Naive thymus-derived CD4-positive, alpha-beta T cell (primary cell): ENCODE measurements around the gene KDM4C. TPM values are rescaled to one million over a fixed set of nuclear protein-coding genes. Genes with fewer than 3 reads are reported as not detected.

Source experiments
- ATAC-seq: fragments of 150-1000 bp; cut with Tn5 transposase; 2 replicates; pipeline ENCODE4 v1.10.0; 2021; ENCODE audit warnings: mild to moderate bottlenecking, moderate library complexity
- CTCF ChIA-PET: fragments of 350-600 bp; sonication (Branson Sonifier 250); formaldehyde crosslinking; loops from one replicate; lab custom pipeline; 2021; ENCODE audit warnings: antibody characterized with exemption; lab: Charles Lee
- POLR2A ChIA-PET: fragments of 350-600 bp; sonication (Branson Sonifier 250); formaldehyde crosslinking; loops from one replicate; lab custom pipeline; 2021; ENCODE audit warnings: antibody characterized with exemption, inconsistent platforms; lab: Charles Lee
- DNase-seq, 9 donors: peaks; one replicate each; pipeline versions ENCODE4 v3.0.0 to v3.0.0-alpha.2; 2020 to 2022; ENCODE audit warnings: mixed read lengths in 1 of 9
- H3K27ac ChIP-seq: one replicate; pipeline ENCODE4 v1.7.0; 2013; ENCODE audit warnings: mild to moderate bottlenecking, low read depth, low read length, moderate library complexity
- H3K27me3 ChIP-seq, 2 donors: one replicate each; pipeline ENCODE4 v1.7.0; 2013; ENCODE audit warnings: low read length in 2 of 2, mild to moderate bottlenecking in 2 of 2, moderate library complexity in 2 of 2; ENCODE audit not compliant: control insufficient read depth in 2 of 2, insufficient read depth in 2 of 2
- H3K36me3 ChIP-seq, 3 experiments: 1 replicate in 2 of 3; 2 replicates in 1 of 3; pipeline ENCODE4 v1.7.0; 2013; ENCODE audit warnings: low read length in 3 of 3, mild to moderate bottlenecking in 3 of 3, moderate library complexity in 1 of 3; ENCODE audit not compliant: insufficient read depth in 3 of 3, control insufficient read depth in 2 of 3
- H3K4me1 ChIP-seq, 2 donors: one replicate each; pipeline ENCODE4 v1.7.0; 2013; ENCODE audit warnings: low read length in 2 of 2, mild to moderate bottlenecking in 2 of 2, moderate library complexity in 1 of 2; ENCODE audit not compliant: control insufficient read depth in 2 of 2, insufficient read depth in 2 of 2
- H3K4me3 ChIP-seq: 2 replicates; pipeline ENCODE4 v1.7.0; 2013; ENCODE audit warnings: mild to moderate bottlenecking, low read length
- H3K9me3 ChIP-seq, 3 experiments: 1 replicate in 2 of 3; 2 replicates in 1 of 3; pipeline ENCODE4 v1.7.0; 2013; ENCODE audit warnings: low read length in 3 of 3; ENCODE audit not compliant: control insufficient read depth in 2 of 3
- H3K27ac Mint-ChIP-seq, 9 donors: one replicate each; pipeline ENCODE4 v1.8.0; 2020 to 2022; ENCODE audit warnings: mixed read lengths in 9 of 9, mild to moderate bottlenecking in 8 of 9, moderate library complexity in 5 of 9, inconsistent platforms in 2 of 9
- H3K27me3 Mint-ChIP-seq, 5 donors: one replicate each; pipeline ENCODE4 v1.8.0; 2021 to 2022; ENCODE audit warnings: mixed read lengths in 5 of 5, mild to moderate bottlenecking in 1 of 5
- H3K36me3 Mint-ChIP-seq, 5 donors: one replicate each; pipeline ENCODE4 v1.8.0; 2020 to 2022; ENCODE audit warnings: mixed read lengths in 5 of 5, mild to moderate bottlenecking in 3 of 5, inconsistent platforms in 1 of 5
- H3K4me1 Mint-ChIP-seq, 7 donors: one replicate each; pipeline ENCODE4 v1.8.0; 2020 to 2022; ENCODE audit warnings: mixed read lengths in 7 of 7, mild to moderate bottlenecking in 3 of 7, inconsistent platforms in 1 of 7
- H3K4me3 Mint-ChIP-seq, 10 donors: one replicate each; pipeline ENCODE4 v1.8.0; 2020 to 2022; ENCODE audit warnings: mild to moderate bottlenecking in 10 of 10, mixed read lengths in 10 of 10, moderate library complexity in 6 of 10, inconsistent platforms in 2 of 10
- H3K9me3 Mint-ChIP-seq, 11 donors: one replicate each; pipeline ENCODE4 v1.8.0; 2020 to 2022; ENCODE audit warnings: mixed read lengths in 11 of 11, mild to moderate bottlenecking in 4 of 11, inconsistent platforms in 1 of 11, moderate library complexity in 1 of 11
- intact Hi-C, 2 donors: fragments of 100-400 bp; cut with micrococcal nuclease; formaldehyde crosslinking; loops; one replicate each; pipeline ENCODE4 v1.15.1; 2023
- polyA plus RNA-seq, 2 donors: library from polyadenylated mRNA; unstranded; fragments of 300-500 nt; fragmentation: Illumina TruSeq; gene quantifications; one replicate each; pipeline ENCODE4 v1.2.3, GENCODE V29; 2021
- total RNA-seq, 6 experiments: library from RNA in 5 of 6; stranded (reverse) in 5 of 6; gene quantifications; 1 replicate in 5 of 6; 2 replicates in 1 of 6; pipeline ENCODE4 v1.2.3 and lab custom pipeline; 2021 to 2026

Gene KDM4C
- total and polyA plus RNA-seq, 7 experiments from 2014 or later = 38.5 to 100 (median 91.3) TPM

DNA sequence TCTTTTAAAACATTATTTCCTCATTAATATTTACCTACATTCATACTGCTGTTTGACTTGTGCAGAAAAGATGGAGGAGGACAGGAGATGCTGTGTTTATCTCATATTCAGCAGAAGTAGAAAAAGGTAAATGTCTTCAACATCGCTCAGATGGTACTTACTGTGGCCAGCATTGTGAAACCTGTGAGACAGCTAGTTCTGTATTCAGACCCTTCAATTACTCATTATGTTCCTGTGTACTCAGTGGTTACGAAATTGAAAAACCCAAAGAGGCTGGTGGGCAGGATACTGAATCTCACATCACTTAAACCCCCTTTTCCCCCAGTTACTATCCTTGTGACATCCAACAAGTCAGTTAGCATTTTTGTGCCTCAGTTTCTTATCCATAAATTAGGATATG lies 216.0 kb downstream of the KDM4C start:
- no peak for DNase-seq
- H3K27ac ChIP-seq = no peak overlapping the region
- peaks cover 5 to 53% (median 26%) of the 10 kb centered on the region in 7 donors for H3K4me1 Mint-ChIP-seq
- POLR2A ChIA-PET = no interaction called here
- CTCF ChIA-PET = no interaction called here
- no peak overlapping the region for H3K4me3 Mint-ChIP-seq
- no peak overlapping the region for H3K4me3 ChIP-seq
- ATAC-seq = peak; percentile 46
- no peaks in the 10 kb centered on the region for H3K9me3 Mint-ChIP-seq
- no peaks in the 10 kb centered on the region for H3K27me3 ChIP-seq
- H3K36me3 Mint-ChIP-seq = peaks cover 4 to 28% (median 9%) of the 10 kb centered on the region in 5 donors
- intact Hi-C loops = no loop called here
- no peak overlapping the region for H3K27ac Mint-ChIP-seq
- no peaks in the 10 kb centered on the region for H3K4me1 ChIP-seq
- H3K36me3 ChIP-seq = no peaks in the 10 kb centered on the region
- H3K9me3 ChIP-seq = no peaks in the 10 kb centered on the region
- no peaks in the 10 kb centered on the region for H3K27me3 Mint-ChIP-seq

- Mint-ChIP-seq H3K36me3 (peaks cover 4 to 36% (median 17%) of the 10 kb centered on the region in 5 donors), H3K27me3 (no peaks in the 10 kb centered on the region), H3K27ac (no peak overlapping the region), H3K4me3 (no peak overlapping the region), H3K4me1 (peaks cover 7 to 50% (median 28%) of the 10 kb centered on the region in 7 donors), H3K9me3 (no peaks in the 10 kb centered on the region)
- H3K36me3 ChIP-seq = no peaks in the 10 kb centered on the region
- no peak overlapping the region for H3K4me3 ChIP-seq
- no peaks in the 10 kb centered on the region for H3K27me3 ChIP-seq
- H3K9me3 ChIP-seq = no peaks in the 10 kb centered on the region
- intact Hi-C loops = no loop called here
- ChIA-PET POLR2A (no interaction called here), CTCF (no interaction called here)
- no peak overlapping the region for H3K27ac ChIP-seq
- ATAC-seq = no peak
- no peak for DNase-seq
- no peaks in the 10 kb centered on the region for H3K4me1 ChIP-seq
These were observed 217.4 kb downstream of the KDM4C start for GRCh38 chr9:6975198-6975597.

- CTCF ChIA-PET = interaction anchor here (0.6 kb wide), 1 partner anchor 110 kb away, joined by 4 read pairs; no protein-coding TSS in a partner anchor
- intact Hi-C loops = no loop called here
- Mint-ChIP-seq H3K27me3 (no peaks in the 10 kb centered on the region), H3K36me3 (peaks cover 10 to 49% (median 30%) of the 10 kb centered on the region in 5 donors), H3K4me3 (no peak overlapping the region), H3K4me1 (peaks cover 7 to 31% (median 18%) of the 10 kb centered on the region in 7 donors), H3K9me3 (no peaks in the 10 kb centered on the region), H3K27ac (peak overlapping the region in 2 of 9 donors; percentile 17 to 33)
- no peak for ATAC-seq
- no peaks in the 10 kb centered on the region for H3K9me3 ChIP-seq
- peaks cover 0 to 15% (median 3%) of the 10 kb centered on the region in 3 experiments for H3K36me3 ChIP-seq
- DNase-seq = no peak
- no peak overlapping the region for H3K27ac ChIP-seq
- H3K4me3 ChIP-seq = no peak overlapping the region
- no peaks in the 10 kb centered on the region for H3K4me1 ChIP-seq
- POLR2A ChIA-PET = no interaction called here
- no peaks in the 10 kb centered on the region for H3K27me3 ChIP-seq
These were observed 220.0 kb downstream of the KDM4C start for GRCh38 chr9:6977761-6978160.

DNA sequence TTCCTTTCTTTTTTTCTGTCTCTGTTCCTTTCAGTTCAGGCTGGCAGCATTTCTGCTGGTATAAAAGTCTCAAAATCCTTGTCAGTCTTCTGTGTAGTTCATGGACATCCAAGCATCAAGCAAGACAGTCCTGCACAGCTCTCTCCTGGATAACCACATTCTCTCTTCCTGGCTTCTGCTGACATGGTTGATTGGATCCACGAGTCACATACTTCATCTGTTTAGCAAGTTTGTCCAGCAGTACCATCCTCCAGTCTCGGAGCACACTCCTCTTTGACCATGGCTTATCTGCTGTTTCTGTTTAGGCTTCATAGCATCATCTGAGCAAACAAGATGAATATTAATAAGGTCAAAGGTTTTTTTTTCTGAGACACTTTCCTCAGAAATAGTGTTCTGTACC lies 220.8 kb downstream of the KDM4C start:
- ATAC-seq (no peak), DNase-seq (no peak)
- Mint-ChIP-seq H3K36me3 (peaks cover 10 to 53% (median 27%) of the 10 kb centered on the region in 5 donors), H3K27me3 (no peaks in the 10 kb centered on the region), H3K4me3 (no peak overlapping the region), H3K9me3 (no peaks in the 10 kb centered on the region), H3K4me1 (peaks cover 6 to 26% (median 15%) of the 10 kb centered on the region in 7 donors), H3K27ac (peak overlapping the region in 2 of 9 donors; percentile 17 to 48)
- H3K9me3 ChIP-seq = no peaks in the 10 kb centered on the region
- intact Hi-C loops = no loop called here
- CTCF ChIA-PET = no interaction called here
- no peaks in the 10 kb centered on the region for H3K4me1 ChIP-seq
- no peak overlapping the region for H3K4me3 ChIP-seq
- H3K27me3 ChIP-seq = no peaks in the 10 kb centered on the region
- peaks cover 0 to 19% (median 7%) of the 10 kb centered on the region in 3 experiments for H3K36me3 ChIP-seq
- no peak overlapping the region for H3K27ac ChIP-seq
- POLR2A ChIA-PET = interaction anchor here (1.0 kb wide), 1 partner anchor 15 kb away, joined by 3 read pairs; no protein-coding TSS in a partner anchor

- Histone ChIP-seq H3K27ac (no peak overlapping the region), H3K4me3 (no peak overlapping the region), H3K36me3 (peaks cover 6 to 70% (median 12%) of the 10 kb centered on the region in 3 experiments), H3K9me3 (no peaks in the 10 kb centered on the region), H3K27me3 (no peaks in the 10 kb centered on the region), H3K4me1 (no peaks in the 10 kb centered on the region)
- DNase-seq = no peak
- CTCF ChIA-PET = interaction anchor here (0.6 kb wide), 1 partner anchor 1074 kb away, joined by 4 read pairs; no protein-coding TSS in a partner anchor
- H3K9me3 Mint-ChIP-seq = peaks cover 0 to 2% (median 0%) of the 10 kb centered on the region in 11 donors
- peak overlapping the region in 1 of 9 donors; percentile 32 for H3K27ac Mint-ChIP-seq
- no peaks in the 10 kb centered on the region for H3K27me3 Mint-ChIP-seq
- intact Hi-C loops = loop anchor here in 1 of 2 donors (2.0 kb wide), 1 partner anchor 16 kb away; no protein-coding TSS in a partner anchor
- H3K36me3 Mint-ChIP-seq = peaks cover 29 to 67% (median 52%) of the 10 kb centered on the region in 5 donors
- ATAC-seq = no peak
- no peak overlapping the region for H3K4me3 Mint-ChIP-seq
- POLR2A ChIA-PET = interaction anchor here (0.6 kb wide), 1 partner anchor 18 kb away, joined by 3 read pairs; no protein-coding TSS in a partner anchor
- H3K4me1 Mint-ChIP-seq = no peaks in the 10 kb centered on the region
These were observed 227.3 kb downstream of the KDM4C start for GRCh38 chr9:6984941-6985578.

- Mint-ChIP-seq H3K4me1 (no peaks in the 10 kb centered on the region), H3K27me3 (no peaks in the 10 kb centered on the region), H3K36me3 (peaks cover 29 to 60% (median 49%) of the 10 kb centered on the region in 5 donors), H3K9me3 (peaks cover 0 to 2% (median 0%) of the 10 kb centered on the region in 11 donors), H3K27ac (peak overlapping the region in 1 of 9 donors; percentile 39), H3K4me3 (no peak overlapping the region)
- Histone ChIP-seq H3K4me1 (no peaks in the 10 kb centered on the region), H3K9me3 (no peaks in the 10 kb centered on the region), H3K4me3 (no peak overlapping the region), H3K36me3 (peaks cover 6 to 73% (median 12%) of the 10 kb centered on the region in 3 experiments), H3K27ac (no peak overlapping the region), H3K27me3 (no peaks in the 10 kb centered on the region)
- ATAC-seq (no peak), DNase-seq (no peak)
- ChIA-PET CTCF (no interaction called here), POLR2A (no interaction called here)
- intact Hi-C loops = no loop called here
These were observed 228.5 kb downstream of the KDM4C start for GRCh38 chr9:6986141-6986815.
